DOHH2 (cell line): Measurements from ENCODE around the gene MTHFR.

ENCODE experiments used
- CTCF ChIP-seq: fragments of 200-600 bp; sonication (generic); IDR thresholded peaks from one replicate; pipeline ENCODE4 v1.5.1; 2014; ENCODE audit warnings: antibody characterized with exemption, mild to moderate bottlenecking, low read depth, low read length; ENCODE audit not compliant: poor library complexity, severe bottlenecking
- EZH2phosphoT487 ChIP-seq: fragments of 200-600 bp; sonication (generic); IDR thresholded peaks from 2 replicates; pipeline ENCODE4 v1.6.1; 2017; ENCODE audit warnings: borderline replicate concordance, mild to moderate bottlenecking, antibody characterized with exemption, low read length, moderate library complexity, mixed read lengths

- TF ChIP-seq CTCF (no peak), EZH2phosphoT487 (no peak)
Observed at GRCh38 chr1:11771481-11772043, 34.2 kb downstream of the MTHFR start.
